ENCODE results near the gene EFCC1. TPM values are rescaled to one million over a fixed set of nuclear protein-coding genes. Genes with fewer than 3 reads are reported as not detected.

Gene EFCC1
- total RNA-seq, 1 donor from 2014 or later: 0.60 TPM

GRCh38 chr3:129081503-129081902, 80.4 kb downstream of the EFCC1 start:
- Mint-ChIP-seq H3K27me3 (no peaks in the 10 kb centered on the region), H3K36me3 (ENCODE audit: insufficient read depth) (no peaks in the 10 kb centered on the region), H3K4me3 (ENCODE audit: low read depth) (no peak overlapping the region), H3K27ac (no peak overlapping the region), H3K4me1 (ENCODE audit: low read depth) (peaks cover 2% of the 10 kb centered on the region), H3K9me3 (ENCODE audit: low read depth) (no peaks in the 10 kb centered on the region)
- DNase-seq (ENCODE audit: low spot score, unreplicated experiment): no peak
- no peak for TF ChIP-seq CTCF (IDR thresholded peaks at IDR 0.05; ENCODE audit: unreplicated experiment)

GRCh38 chr3:129082026-129082425, 80.9 kb downstream of the EFCC1 start:
- TF ChIP-seq CTCF (IDR thresholded peaks at IDR 0.05; ENCODE audit: unreplicated experiment): no peak
- Mint-ChIP-seq H3K27ac (no peak overlapping the region), H3K4me1 (ENCODE audit: low read depth) (peaks cover 2% of the 10 kb centered on the region), H3K27me3 (no peaks in the 10 kb centered on the region), H3K9me3 (ENCODE audit: low read depth) (no peaks in the 10 kb centered on the region), H3K36me3 (ENCODE audit: insufficient read depth) (no peaks in the 10 kb centered on the region), H3K4me3 (ENCODE audit: low read depth) (no peak overlapping the region)
- DNase-seq (ENCODE audit: low spot score, unreplicated experiment): no peak

- no peak for TF ChIP-seq CTCF (IDR thresholded peaks at IDR 0.05; ENCODE audit: unreplicated experiment)
- H3K4me1 Mint-ChIP-seq (ENCODE audit: low read depth): peaks cover 2% of the 10 kb centered on the region
These were observed 83.4 kb downstream of the EFCC1 start for GRCh38 chr3:129084501-129084900.

DNA sequence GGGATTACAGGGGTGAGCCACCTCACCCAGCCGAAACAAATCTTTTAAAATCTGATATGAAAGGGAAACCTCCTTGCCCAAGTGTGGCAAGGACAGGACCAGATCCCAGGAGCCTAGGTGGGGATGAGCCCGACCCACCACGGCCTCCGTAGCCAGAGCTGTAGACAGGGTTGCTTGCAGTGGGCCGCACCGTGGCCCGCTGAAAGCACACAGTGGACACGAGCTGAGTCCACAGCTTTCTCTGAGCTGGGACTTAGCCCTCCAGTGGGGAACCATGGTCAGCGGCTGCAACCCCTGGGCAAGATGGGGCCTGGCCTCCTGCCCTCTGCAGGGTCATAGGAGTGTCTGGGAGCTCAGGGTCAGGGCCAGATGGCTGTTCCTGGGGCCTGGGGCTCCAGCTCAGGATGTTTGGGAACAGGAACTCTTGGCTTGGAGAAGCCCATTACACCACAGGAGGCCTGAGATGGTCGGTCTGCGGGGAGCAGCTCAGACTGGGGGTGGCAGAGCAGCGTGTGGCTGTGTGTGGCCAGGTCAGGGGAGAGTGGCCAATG, 84.1 kb downstream of the EFCC1 start:
- Mint-ChIP-seq H3K27me3 (no peaks in the 10 kb centered on the region), H3K4me1 (ENCODE audit: low read depth) (peaks cover 2% of the 10 kb centered on the region), H3K9me3 (ENCODE audit: low read depth) (no peaks in the 10 kb centered on the region), H3K27ac (peak overlapping the region; percentile 10), H3K36me3 (ENCODE audit: insufficient read depth) (no peaks in the 10 kb centered on the region), H3K4me3 (ENCODE audit: low read depth) (no peak overlapping the region)
- TF ChIP-seq CTCF (IDR thresholded peaks at IDR 0.05; ENCODE audit: unreplicated experiment): no peak
- no peak for DNase-seq (ENCODE audit: low spot score, unreplicated experiment)

More at GRCh38 chr3:129084501-129084900, 83.4 kb downstream of the EFCC1 start:
- no peak for DNase-seq (ENCODE audit: low spot score, unreplicated experiment)
- Mint-ChIP-seq H3K36me3 (ENCODE audit: insufficient read depth) (no peaks in the 10 kb centered on the region), H3K4me3 (ENCODE audit: low read depth) (no peak overlapping the region), H3K27ac (no peak overlapping the region), H3K9me3 (ENCODE audit: low read depth) (no peaks in the 10 kb centered on the region), H3K27me3 (no peaks in the 10 kb centered on the region)

- Mint-ChIP-seq H3K36me3 (ENCODE audit: insufficient read depth) (no peaks in the 10 kb centered on the region), H3K27me3 (no peaks in the 10 kb centered on the region), H3K9me3 (ENCODE audit: low read depth) (no peaks in the 10 kb centered on the region), H3K27ac (no peak overlapping the region), H3K4me1 (ENCODE audit: low read depth) (peaks cover 2% of the 10 kb centered on the region), H3K4me3 (ENCODE audit: low read depth) (no peak overlapping the region)
- DNase-seq (ENCODE audit: low spot score, unreplicated experiment): no peak
- TF ChIP-seq CTCF (IDR thresholded peaks at IDR 0.05; ENCODE audit: unreplicated experiment): no peak
These were observed 84.7 kb downstream of the EFCC1 start for GRCh38 chr3:129085818-129086217.

All from progenitor cell of endocrine pancreas (in vitro differentiated cells).